Small intestine (tissue), 7 donors: Measurements from ENCODE around the gene D2HGDH. TPM values are rescaled to one million over a fixed set of nuclear protein-coding genes. Genes with fewer than 3 reads are reported as not detected.

ENCODE experiments used
- DNase-seq, 2 donors: peaks; one replicate each; pipeline versions ENCODE4 v3.0.0 to v3.0.0-alpha.2; 2013
- FAIRE-seq: peaks from 2 replicates; lab custom pipeline; 2012; peaks lifted over from hg19 to GRCh38; lab: Jason Lieb, UNC
- H3K27ac ChIP-seq, 3 donors: one replicate each; pipeline ENCODE4 v1.5.1; 2013; ENCODE audit warnings: low read length in 2 of 3, mild to moderate bottlenecking in 2 of 3, control low read depth in 1 of 3, inconsistent platforms in 1 of 3, low read depth in 1 of 3, moderate library complexity in 1 of 3
- H3K27me3 ChIP-seq, 3 donors: one replicate each; pipeline ENCODE4 v1.6.1; 2013; ENCODE audit warnings: low read length in 3 of 3, inconsistent platforms in 1 of 3; ENCODE audit not compliant: control insufficient read depth in 3 of 3, insufficient read depth in 3 of 3
- H3K36me3 ChIP-seq, 3 donors: one replicate each; pipeline ENCODE4 v1.6.1; 2013; ENCODE audit warnings: low read length in 3 of 3, inconsistent platforms in 1 of 3, low read depth in 1 of 3, mild to moderate bottlenecking in 1 of 3, moderate library complexity in 1 of 3; ENCODE audit not compliant: control insufficient read depth in 3 of 3, insufficient read depth in 2 of 3
- H3K4me1 ChIP-seq, 3 donors: one replicate each; pipeline ENCODE4 v1.6.1; 2013; ENCODE audit warnings: low read length in 2 of 3, inconsistent platforms in 1 of 3, low read depth in 1 of 3, mild to moderate bottlenecking in 1 of 3, moderate library complexity in 1 of 3; ENCODE audit not compliant: control insufficient read depth in 3 of 3, insufficient read depth in 2 of 3
- H3K4me3 ChIP-seq, 3 donors: one replicate each; pipeline ENCODE4 v1.5.1; 2013; ENCODE audit warnings: low read length in 3 of 3, control low read depth in 1 of 3, inconsistent platforms in 1 of 3, low read depth in 1 of 3, mild to moderate bottlenecking in 1 of 3, moderate library complexity in 1 of 3
- H3K9me3 ChIP-seq, 2 donors: one replicate each; pipeline ENCODE4 v1.6.1; 2013; ENCODE audit warnings: low read depth in 1 of 2, low read length in 1 of 2; ENCODE audit not compliant: control insufficient read depth in 2 of 2, insufficient read depth in 1 of 2
- WGBS, 3 donors: extraction: QIAGEN DNeasy Blood & Tissue Kit; methylation state at CpG; one replicate each; pipeline ENCODE4 v1.1.7; 2013; 5-methylcytosine and 5-hydroxymethylcytosine counted together
- polyA plus RNA-seq, 4 donors: library from polyadenylated mRNA; stranded (reverse) in 3 of 4; unstranded in 1 of 4; fragments of 200-250 nt in 3 of 4; fragments of 120-200 nt in 1 of 4; gene quantifications; one replicate each; pipeline versions ENCODE4 v1.2.1 to v1.2.3, GENCODE V29; 2013
- donor health status: healthy with polysubstance abuse.
- donor health status: control.
- donor health status: control.
- donor health status: Bipolar disorder and iron deficiency.
- donor health status: healthy.

The D2HGDH gene
- polyA plus RNA-seq, 4 donors: 19.6 to 57.5 (median 33.5) TPM

DNA sequence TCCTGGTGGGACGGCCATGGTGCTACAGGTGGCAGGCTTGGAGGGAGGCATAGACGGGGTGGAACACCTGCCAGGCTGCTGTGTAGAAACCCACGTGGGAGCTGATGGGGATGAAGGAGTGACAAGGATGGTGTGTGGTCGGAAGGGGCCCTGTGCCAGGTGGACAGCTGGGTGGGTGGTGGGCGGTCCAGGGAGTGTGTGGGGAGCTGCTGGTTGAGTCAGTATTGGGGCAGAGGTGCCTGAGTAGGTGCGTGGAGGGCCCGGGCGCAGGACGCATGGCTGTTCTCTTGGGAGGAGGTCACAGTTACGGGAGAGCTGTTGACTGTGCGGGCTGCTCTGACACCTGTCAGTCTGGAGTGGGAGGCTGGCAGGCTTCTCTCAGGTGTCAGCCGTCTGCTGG is 12.6 kb upstream of the D2HGDH start:
- no peak for FAIRE-seq
- peaks cover 0 to 45% of the 10 kb centered on the region in 2 donors for H3K9me3 ChIP-seq
- H3K4me3 ChIP-seq: no peak overlapping the region
- no peaks in the 10 kb centered on the region for H3K27me3 ChIP-seq
- peaks cover 14 to 85% (median 22%) of the 10 kb centered on the region in 3 donors for H3K36me3 ChIP-seq
- 95 to 99% (median 97%) methylated on average over 12 of the region's 12 CpGs for WGBS, 3 donors
- H3K27ac ChIP-seq: no peak overlapping the region
- no peaks in the 10 kb centered on the region for H3K4me1 ChIP-seq
- no peak for DNase-seq

DNA sequence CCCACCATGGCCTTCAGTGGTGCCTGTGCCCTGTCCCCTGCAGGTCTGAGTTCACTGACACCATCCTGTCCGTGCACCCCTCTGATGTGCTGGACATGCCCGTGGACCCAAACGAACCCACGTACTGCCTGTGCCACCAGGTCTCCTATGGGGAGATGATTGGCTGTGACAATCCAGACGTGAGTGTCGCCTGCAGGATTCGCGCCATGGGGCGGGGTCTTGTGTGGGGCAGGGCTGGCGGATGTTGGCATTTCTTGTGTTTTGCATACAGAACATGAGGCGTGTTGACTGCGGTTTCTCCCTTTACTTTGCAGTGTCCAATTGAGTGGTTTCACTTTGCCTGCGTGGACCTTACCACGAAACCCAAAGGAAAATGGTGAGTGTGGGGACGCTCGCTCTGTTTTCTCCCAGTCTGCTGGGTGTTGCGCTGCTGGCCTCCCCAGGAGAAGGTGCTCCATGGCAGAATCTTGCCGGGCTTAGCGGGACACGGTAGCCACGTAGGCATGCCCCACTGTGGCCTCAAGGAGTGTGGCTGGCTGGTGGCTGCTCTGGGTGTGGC is 11.5 kb upstream of the D2HGDH start:
- no peak for FAIRE-seq
- no peak overlapping the region for H3K27ac ChIP-seq
- peaks cover 14 to 84% (median 22%) of the 10 kb centered on the region in 3 donors for H3K36me3 ChIP-seq
- H3K4me1 ChIP-seq: no peaks in the 10 kb centered on the region
- no peak for DNase-seq
- H3K4me3 ChIP-seq: no peak overlapping the region
- H3K9me3 ChIP-seq: peaks cover 0 to 45% of the 10 kb centered on the region in 2 donors
- 95 to 99% (median 98%) methylated on average over 21 of the region's 21 CpGs for WGBS, 3 donors
- H3K27me3 ChIP-seq: no peaks in the 10 kb centered on the region

DNA sequence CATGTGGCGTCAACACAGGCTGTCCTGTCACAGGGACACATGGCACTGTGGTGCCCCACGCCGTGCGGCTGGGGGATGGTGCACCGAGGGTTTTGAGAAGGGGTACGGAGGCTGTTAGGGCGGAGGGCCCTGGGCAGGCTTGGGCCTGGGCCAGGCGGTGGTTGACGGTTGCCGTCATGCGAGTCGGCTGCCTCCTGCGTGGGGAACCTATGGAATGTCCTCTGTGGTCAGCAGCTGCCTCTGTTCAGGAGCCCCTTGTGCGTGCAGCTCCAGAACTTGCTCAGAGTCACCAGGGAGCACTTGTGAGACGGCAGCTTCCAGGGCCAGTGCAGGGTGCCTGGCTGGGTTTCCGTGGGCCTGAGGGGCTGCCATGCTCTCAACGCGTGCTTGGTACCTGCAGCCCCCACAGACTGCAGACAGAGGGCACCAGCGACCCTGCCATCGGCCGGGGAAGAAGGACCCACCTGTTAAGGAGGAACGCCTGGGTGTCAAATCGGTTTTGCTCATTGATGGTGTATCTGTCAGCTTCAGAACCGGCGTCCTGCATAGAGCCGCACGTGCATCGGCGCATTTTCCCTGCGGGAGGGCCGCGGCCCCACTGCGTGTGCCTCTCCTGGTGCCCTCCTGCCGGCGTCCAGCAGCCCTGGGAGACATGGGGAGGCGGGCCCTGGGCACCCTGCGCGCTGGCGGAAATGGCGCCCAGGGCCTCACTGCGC is 10.0 kb upstream of the D2HGDH start:
- no peak overlapping the region for H3K4me3 ChIP-seq
- no peaks in the 10 kb centered on the region for H3K4me1 ChIP-seq
- H3K36me3 ChIP-seq: peaks cover 6 to 79% (median 22%) of the 10 kb centered on the region in 3 donors
- no peak for FAIRE-seq
- no peak for DNase-seq
- WGBS, 3 donors: 97% methylated on average over 41 of the region's 41 CpGs
- H3K27me3 ChIP-seq: no peaks in the 10 kb centered on the region
- H3K27ac ChIP-seq: no peak overlapping the region
- H3K9me3 ChIP-seq: peaks cover 0 to 45% of the 10 kb centered on the region in 2 donors

DNA sequence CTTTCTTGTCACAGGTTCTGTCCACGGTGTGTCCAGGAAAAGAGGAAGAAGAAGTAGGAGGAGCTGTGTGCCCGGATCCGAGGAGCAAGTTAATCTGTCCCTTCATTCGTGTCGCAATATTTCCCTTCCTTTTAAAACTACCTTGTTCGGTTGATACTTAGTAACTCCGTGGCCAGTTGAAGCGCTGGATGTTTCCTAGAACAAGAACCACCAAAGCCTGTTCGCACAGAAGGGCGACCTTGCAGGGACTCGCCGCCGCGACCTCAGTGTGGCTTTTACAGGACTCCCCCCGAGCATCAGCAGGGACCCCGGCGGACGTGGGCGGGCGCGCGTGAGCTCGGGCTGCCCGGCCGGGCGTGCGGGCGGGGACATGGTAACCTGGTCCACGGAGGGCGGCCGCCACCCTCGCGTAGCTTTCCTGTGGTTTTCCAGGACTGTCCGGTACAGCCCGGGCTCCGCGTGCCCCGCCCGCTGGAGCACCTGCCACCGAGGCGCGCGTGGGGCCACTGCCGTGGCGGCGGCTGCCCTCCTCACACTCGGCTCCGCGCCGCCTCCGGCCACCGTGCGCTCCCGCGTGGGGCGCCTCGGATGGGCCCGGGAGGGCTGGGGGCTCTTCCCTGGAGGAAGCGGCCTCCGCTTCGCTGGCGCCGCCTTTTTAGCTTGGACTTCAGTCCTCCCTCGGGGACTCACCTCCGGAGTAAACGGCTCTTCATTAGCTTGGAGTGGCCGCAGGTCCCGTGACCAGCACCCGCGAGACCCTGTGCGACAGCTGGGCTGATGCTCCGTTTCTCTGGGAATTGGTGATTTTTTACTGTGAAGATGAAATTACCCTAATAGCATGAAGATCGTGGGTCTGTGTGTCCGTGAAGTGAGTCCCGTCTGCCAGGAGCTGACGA is 9.2 kb upstream of the D2HGDH start:
- no peak overlapping the region for H3K27ac ChIP-seq
- H3K9me3 ChIP-seq: peaks cover 0 to 45% of the 10 kb centered on the region in 2 donors
- H3K4me3 ChIP-seq: no peak overlapping the region
- WGBS, 3 donors: 96 to 97% (median 96%) methylated on average over 70 to 76 of the region's 76 CpGs
- FAIRE-seq: no peak
- H3K4me1 ChIP-seq: no peaks in the 10 kb centered on the region
- H3K27me3 ChIP-seq: no peaks in the 10 kb centered on the region
- DNase-seq: no peak
- H3K36me3 ChIP-seq: peaks cover 4 to 71% (median 18%) of the 10 kb centered on the region in 3 donors

DNA sequence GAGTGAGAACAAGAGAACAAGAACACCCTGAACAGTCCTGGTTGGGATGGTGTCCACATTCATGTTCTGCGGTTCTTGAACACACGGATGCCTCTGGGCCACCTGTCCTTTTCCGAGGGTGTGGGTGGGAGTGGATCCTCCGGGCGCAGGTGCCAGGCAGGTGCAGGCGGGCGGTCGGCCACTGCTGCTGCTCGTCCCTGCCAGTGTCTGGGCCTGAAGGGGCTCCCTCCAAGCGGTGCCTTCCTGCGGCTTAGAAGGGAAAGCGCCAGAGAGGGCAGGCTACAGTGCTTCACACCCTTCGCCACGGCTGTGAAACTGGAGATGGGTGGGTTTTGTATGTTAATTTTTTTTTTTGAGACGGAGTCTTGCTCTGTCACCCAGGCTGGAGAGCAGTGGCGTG is 8.0 kb upstream of the D2HGDH start:
- DNase-seq (no peak), FAIRE-seq (no peak)
- H3K4me1 ChIP-seq: no peaks in the 10 kb centered on the region
- no peaks in the 10 kb centered on the region for H3K27me3 ChIP-seq
- peaks cover 0 to 35% of the 10 kb centered on the region in 2 donors for H3K9me3 ChIP-seq
- no peak overlapping the region for H3K4me3 ChIP-seq
- H3K36me3 ChIP-seq: peaks cover 2 to 61% (median 10%) of the 10 kb centered on the region in 3 donors
- H3K27ac ChIP-seq: no peak overlapping the region
- WGBS, 3 donors: 93 to 96% (median 93%) methylated on average over 16 of the region's 16 CpGs

DNA sequence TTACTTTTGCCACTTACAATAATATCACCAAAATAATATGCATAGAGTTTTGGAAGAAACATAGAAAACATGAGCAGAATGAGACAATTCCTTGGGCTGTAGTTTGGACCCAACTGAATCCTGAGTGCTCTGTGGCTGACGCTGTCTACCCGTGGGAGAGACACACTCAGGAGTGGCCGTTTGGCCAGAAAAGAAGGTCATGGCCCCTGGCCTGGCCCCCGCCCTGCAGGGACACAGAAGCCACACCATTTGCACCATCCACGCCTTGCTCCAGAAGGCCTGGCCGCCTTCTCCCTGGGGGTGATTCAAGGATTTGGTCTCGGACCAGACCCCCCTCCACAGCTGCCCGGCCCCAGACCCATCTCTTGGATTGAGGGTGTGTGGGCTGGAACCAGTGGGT is 6.4 kb upstream of the D2HGDH start:
- 84 to 90% (median 88%) methylated on average over 8 of the region's 8 CpGs for WGBS, 3 donors
- H3K27me3 ChIP-seq: no peaks in the 10 kb centered on the region
- no peak for DNase-seq
- no peak overlapping the region for H3K4me3 ChIP-seq
- no peak for FAIRE-seq
- no peaks in the 10 kb centered on the region for H3K4me1 ChIP-seq
- H3K9me3 ChIP-seq: peaks cover 0 to 19% of the 10 kb centered on the region in 2 donors
- no peak overlapping the region for H3K27ac ChIP-seq
- H3K36me3 ChIP-seq: peaks cover 0 to 47% (median 6%) of the 10 kb centered on the region in 3 donors

DNA sequence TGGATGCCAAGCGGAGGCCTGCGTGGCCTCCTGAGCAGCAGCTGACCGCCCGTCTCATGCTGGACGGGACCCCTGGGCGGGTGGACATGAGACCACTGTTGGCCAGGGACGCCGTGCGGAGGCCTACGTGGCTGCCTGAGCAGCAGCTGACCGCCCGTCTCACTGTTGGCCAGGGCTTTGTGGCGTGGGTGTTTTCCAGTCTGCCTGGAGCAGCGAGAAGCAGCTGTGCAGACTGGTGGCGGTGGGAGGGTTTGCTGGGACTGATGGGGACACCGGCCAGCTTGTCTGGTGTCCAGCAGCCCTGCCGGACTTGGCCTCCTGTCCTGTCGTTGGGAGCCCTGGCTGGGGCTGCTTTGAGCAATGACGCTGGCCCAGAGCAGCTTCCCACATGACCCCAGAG is 5.8 kb upstream of the D2HGDH start:
- H3K9me3 ChIP-seq: peaks cover 0 to 13% of the 10 kb centered on the region in 2 donors
- no peak for FAIRE-seq
- peaks cover 0 to 40% (median under 1%) of the 10 kb centered on the region in 3 donors for H3K36me3 ChIP-seq
- DNase-seq: no peak
- H3K27ac ChIP-seq: no peak overlapping the region
- no peak overlapping the region for H3K4me3 ChIP-seq
- no peaks in the 10 kb centered on the region for H3K4me1 ChIP-seq
- H3K27me3 ChIP-seq: no peaks in the 10 kb centered on the region
- WGBS, 3 donors: 82 to 91% (median 86%) methylated on average over 19 of the region's 19 CpGs

DNA sequence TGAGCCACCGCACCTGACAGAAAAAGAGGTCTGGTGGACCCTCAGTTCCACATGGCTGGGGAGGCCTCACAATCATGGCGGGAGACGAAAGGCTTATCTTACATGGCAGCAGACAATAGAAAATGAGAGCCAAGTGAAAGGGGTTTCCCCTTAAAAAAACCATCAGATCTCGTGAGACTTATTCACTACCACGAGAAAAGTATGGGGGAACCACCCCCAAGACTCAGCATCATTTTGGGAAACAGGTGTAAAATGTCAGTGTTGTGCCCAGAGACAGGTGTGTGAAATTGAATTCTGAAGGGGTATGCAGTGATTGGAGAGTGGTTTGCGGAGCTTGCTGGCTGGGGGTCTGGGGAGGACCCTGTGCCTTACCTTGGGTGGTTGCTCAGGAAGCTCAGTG is 4.6 kb upstream of the D2HGDH start:
- FAIRE-seq: no peak
- no peaks in the 10 kb centered on the region for H3K4me1 ChIP-seq
- DNase-seq: no peak
- WGBS, 3 donors: 87 to 91% (median 88%) methylated on average over 6 of the region's 6 CpGs
- H3K27ac ChIP-seq: no peak overlapping the region
- peaks cover 0 to under 1% of the 10 kb centered on the region in 2 donors for H3K9me3 ChIP-seq
- H3K27me3 ChIP-seq: no peaks in the 10 kb centered on the region
- H3K36me3 ChIP-seq: peaks cover 0 to 28% (median 0%) of the 10 kb centered on the region in 3 donors
- H3K4me3 ChIP-seq: no peak overlapping the region
